ENCODE data around the gene SERTAD1.

Gene SERTAD1

GRCh38 chr19:40396886-40397567 is 28.8 kb downstream of the SERTAD1 start:
- Histone ChIP-seq H3K4me3 (ENCODE audit: low read depth in 1 of 2, low read length in 2 of 2) (no peak overlapping the region), H3K27me3 (ENCODE audit: low read depth, low read length) (no peaks in the 10 kb centered on the region), H3K36me3 (ENCODE audit: control insufficient read depth in 1 of 2, insufficient read depth in 2 of 2, low read length in 2 of 2) (peaks cover 0 to 4% of the 10 kb centered on the region in 2 donors), H3K27ac (ENCODE audit: low read length) (no peak overlapping the region), H3K9me3 (ENCODE audit: control insufficient read depth in 1 of 2, low read length in 2 of 2) (no peaks in the 10 kb centered on the region), H3K4me1 (ENCODE audit: control insufficient read depth in 1 of 2, insufficient read depth in 2 of 2, low read length in 2 of 2) (no peaks in the 10 kb centered on the region)

- H3K9me3 ChIP-seq (ENCODE audit: control insufficient read depth in 1 of 2, low read length in 2 of 2) = no peaks in the 10 kb centered on the region
- no peak overlapping the region for H3K4me3 ChIP-seq (ENCODE audit: low read depth in 1 of 2, low read length in 2 of 2)
- H3K4me1 ChIP-seq (ENCODE audit: control insufficient read depth in 1 of 2, insufficient read depth in 2 of 2, low read length in 2 of 2) = no peaks in the 10 kb centered on the region
- H3K36me3 ChIP-seq (ENCODE audit: control insufficient read depth in 1 of 2, insufficient read depth in 2 of 2, low read length in 2 of 2) = peaks cover 0 to 4% of the 10 kb centered on the region in 2 donors
- no peak overlapping the region for H3K27ac ChIP-seq (ENCODE audit: low read length)
- H3K27me3 ChIP-seq (ENCODE audit: low read depth, low read length) = no peaks in the 10 kb centered on the region
Observed at GRCh38 chr19:40395956-40396355, 29.8 kb downstream of the SERTAD1 start.

DNA sequence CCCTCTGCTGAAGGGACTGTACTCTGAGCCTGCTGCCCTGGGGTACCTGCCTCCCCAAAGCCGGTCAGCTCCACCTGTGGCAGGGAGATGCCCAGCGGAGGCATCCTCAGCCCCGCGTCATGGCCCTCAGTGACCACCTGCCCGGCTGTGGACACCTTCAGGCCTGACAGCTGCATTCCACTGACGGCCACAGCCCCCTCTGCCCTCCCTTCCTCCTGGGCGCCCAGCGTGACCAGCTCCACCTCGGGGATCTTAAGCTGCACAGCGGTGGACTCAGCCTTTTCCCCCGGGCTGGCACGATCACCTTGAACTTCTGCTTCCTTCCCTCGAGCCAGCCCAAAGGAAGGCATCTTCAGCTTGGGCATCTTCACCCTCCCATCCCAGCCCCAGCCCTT is 31.0 kb downstream of the SERTAD1 start:
- no peak overlapping the region for H3K4me3 ChIP-seq (ENCODE audit: low read depth in 1 of 2, low read length in 2 of 2)
- no peak overlapping the region for H3K27ac ChIP-seq (ENCODE audit: low read length)
- H3K4me1 ChIP-seq (ENCODE audit: control insufficient read depth in 1 of 2, insufficient read depth in 2 of 2, low read length in 2 of 2) = no peaks in the 10 kb centered on the region
- peaks cover 0 to 4% of the 10 kb centered on the region in 2 donors for H3K36me3 ChIP-seq (ENCODE audit: control insufficient read depth in 1 of 2, insufficient read depth in 2 of 2, low read length in 2 of 2)
- H3K9me3 ChIP-seq (ENCODE audit: control insufficient read depth in 1 of 2, low read length in 2 of 2) = no peaks in the 10 kb centered on the region
- H3K27me3 ChIP-seq (ENCODE audit: low read depth, low read length) = no peaks in the 10 kb centered on the region

DNA sequence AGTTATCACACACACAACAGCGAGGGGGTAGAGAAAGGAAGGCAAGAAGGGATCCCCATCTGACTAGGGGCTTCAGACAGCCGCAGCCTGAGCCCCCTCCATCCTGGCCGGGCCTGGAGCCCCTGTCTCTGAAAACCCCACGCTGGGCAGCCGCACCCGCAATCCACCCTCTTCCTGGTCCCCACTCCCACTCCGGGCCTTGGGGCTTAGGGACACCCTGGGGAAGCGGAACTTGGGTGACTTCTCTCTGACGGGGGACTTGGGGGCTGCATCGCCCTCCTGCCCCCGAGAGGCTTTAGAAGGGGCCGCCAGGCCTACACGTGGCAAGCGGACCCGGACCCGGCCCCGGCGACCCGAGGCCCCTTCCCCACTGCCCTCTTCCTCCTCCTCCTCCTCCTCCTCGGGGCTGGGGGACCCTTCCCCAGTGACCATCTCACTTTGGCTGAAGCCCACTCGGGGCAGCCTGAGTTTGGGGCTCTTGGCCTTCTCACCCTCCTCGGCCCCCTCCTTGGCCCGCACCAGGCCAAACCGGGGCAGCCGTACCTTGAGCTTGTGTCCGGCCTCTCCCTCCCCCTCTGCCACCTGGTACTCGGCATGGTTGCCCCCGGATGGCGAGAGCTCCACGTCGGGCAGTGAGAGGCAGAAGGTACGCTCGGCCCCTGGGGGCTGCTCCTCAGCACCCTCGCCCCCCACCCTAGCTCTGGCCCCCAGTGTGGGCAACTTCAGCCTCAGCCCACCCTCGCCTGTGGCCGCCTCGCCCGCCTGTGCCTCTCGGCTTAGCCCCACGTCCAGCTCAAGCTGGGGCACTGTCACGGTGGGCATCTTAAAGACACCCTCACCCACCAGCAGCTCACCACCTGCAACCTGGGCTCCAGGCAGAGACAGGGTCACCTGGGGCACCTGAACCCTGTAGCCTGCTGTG is 31.6 kb downstream of the SERTAD1 start:
- Histone ChIP-seq H3K9me3 (ENCODE audit: control insufficient read depth in 1 of 2, low read length in 2 of 2) (no peaks in the 10 kb centered on the region), H3K4me1 (ENCODE audit: control insufficient read depth in 1 of 2, insufficient read depth in 2 of 2, low read length in 2 of 2) (no peaks in the 10 kb centered on the region)

GRCh38 chr19:40392894-40393517 is 32.8 kb downstream of the SERTAD1 start:
- Histone ChIP-seq H3K9me3 (ENCODE audit: control insufficient read depth in 1 of 2, low read length in 2 of 2) (no peaks in the 10 kb centered on the region), H3K4me1 (ENCODE audit: control insufficient read depth in 1 of 2, insufficient read depth in 2 of 2, low read length in 2 of 2) (no peaks in the 10 kb centered on the region), H3K4me3 (ENCODE audit: low read depth in 1 of 2, low read length in 2 of 2) (no peak overlapping the region), H3K27me3 (ENCODE audit: low read depth, low read length) (no peaks in the 10 kb centered on the region), H3K36me3 (ENCODE audit: control insufficient read depth in 1 of 2, insufficient read depth in 2 of 2, low read length in 2 of 2) (peaks cover 0 to 4% of the 10 kb centered on the region in 2 donors), H3K27ac (ENCODE audit: low read length) (no peak overlapping the region)

More for the DNA sequence above, 31.6 kb downstream of the SERTAD1 start:
- no peak overlapping the region for H3K27ac ChIP-seq (ENCODE audit: low read length)
- no peak overlapping the region for H3K4me3 ChIP-seq (ENCODE audit: low read depth in 1 of 2, low read length in 2 of 2)
- no peaks in the 10 kb centered on the region for H3K27me3 ChIP-seq (ENCODE audit: low read depth, low read length)
- peaks cover 0 to 4% of the 10 kb centered on the region in 2 donors for H3K36me3 ChIP-seq (ENCODE audit: control insufficient read depth in 1 of 2, insufficient read depth in 2 of 2, low read length in 2 of 2)

GRCh38 chr19:40392123-40392522 is 33.7 kb downstream of the SERTAD1 start:
- no peaks in the 10 kb centered on the region for H3K27me3 ChIP-seq (ENCODE audit: low read depth, low read length)
- no peak overlapping the region for H3K27ac ChIP-seq (ENCODE audit: low read length)
- H3K9me3 ChIP-seq (ENCODE audit: control insufficient read depth in 1 of 2, low read length in 2 of 2) = no peaks in the 10 kb centered on the region
- H3K4me1 ChIP-seq (ENCODE audit: control insufficient read depth in 1 of 2, insufficient read depth in 2 of 2, low read length in 2 of 2) = no peaks in the 10 kb centered on the region
- H3K36me3 ChIP-seq (ENCODE audit: control insufficient read depth in 1 of 2, insufficient read depth in 2 of 2, low read length in 2 of 2) = peaks cover 0 to 4% of the 10 kb centered on the region in 2 donors
- no peak overlapping the region for H3K4me3 ChIP-seq (ENCODE audit: low read depth in 1 of 2, low read length in 2 of 2)

DNA sequence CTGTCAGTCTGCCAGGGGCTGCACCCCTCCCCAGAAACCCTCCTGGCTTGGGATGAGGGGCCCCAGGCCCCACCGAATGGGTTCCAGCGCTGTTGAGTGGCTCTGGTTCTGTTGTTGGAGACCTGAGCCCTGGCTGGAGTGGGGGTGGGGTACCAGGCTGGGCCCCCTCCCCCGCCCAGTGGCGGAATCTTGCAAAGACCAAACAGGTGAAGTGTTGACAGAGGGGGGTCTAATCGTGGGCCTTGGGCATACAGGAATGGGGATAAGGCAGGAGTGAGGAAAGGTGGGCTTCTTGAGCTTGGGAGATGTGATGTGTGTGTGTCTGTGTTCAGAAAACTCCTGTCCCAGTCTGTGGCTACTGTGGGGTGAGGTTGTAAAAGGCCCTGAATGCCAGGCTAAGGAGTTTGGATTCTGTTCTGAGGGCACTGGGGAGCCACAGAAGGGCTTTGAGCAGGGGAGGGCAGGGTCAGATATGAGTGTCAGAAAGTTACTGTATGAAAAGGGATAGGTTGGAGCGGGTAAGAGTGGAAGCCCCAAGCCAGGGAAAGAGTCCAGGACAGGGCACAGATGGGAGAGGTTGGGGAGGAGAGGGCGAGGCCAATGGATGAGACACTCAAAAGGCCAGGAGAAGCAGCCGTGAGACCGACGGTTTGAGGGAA is 35.6 kb downstream of the SERTAD1 start, which contains the start of gene HIPK4:
TSS of gene HIPK4 (minus strand) at position 98 of the 659 bp plus-strand sequence. CDS start 279 bp downstream, outside the sequence.
- Histone ChIP-seq H3K27ac (ENCODE audit: low read length) (no peak within 1 kb of the TSS), H3K4me3 (ENCODE audit: low read depth in 1 of 2, low read length in 2 of 2) (no peak within 1 kb of the TSS), H3K27me3 (ENCODE audit: low read depth, low read length) (no peaks in the 10 kb centered on the region), H3K4me1 (ENCODE audit: control insufficient read depth in 1 of 2, insufficient read depth in 2 of 2, low read length in 2 of 2) (no peaks in the 10 kb centered on the region), H3K9me3 (ENCODE audit: control insufficient read depth in 1 of 2, low read length in 2 of 2) (no peaks in the 10 kb centered on the region), H3K36me3 (ENCODE audit: control insufficient read depth in 1 of 2, insufficient read depth in 2 of 2, low read length in 2 of 2) (no peaks in the 10 kb centered on the region)

- H3K27ac ChIP-seq (ENCODE audit: low read length) = no peak overlapping the region
- no peaks in the 10 kb centered on the region for H3K9me3 ChIP-seq (ENCODE audit: control insufficient read depth in 1 of 2, low read length in 2 of 2)
- H3K27me3 ChIP-seq (ENCODE audit: low read depth, low read length) = no peaks in the 10 kb centered on the region
- no peaks in the 10 kb centered on the region for H3K4me1 ChIP-seq (ENCODE audit: control insufficient read depth in 1 of 2, insufficient read depth in 2 of 2, low read length in 2 of 2)
- no peak overlapping the region for H3K4me3 ChIP-seq (ENCODE audit: low read depth in 1 of 2, low read length in 2 of 2)
- no peaks in the 10 kb centered on the region for H3K36me3 ChIP-seq (ENCODE audit: control insufficient read depth in 1 of 2, insufficient read depth in 2 of 2, low read length in 2 of 2)
Observed at GRCh38 chr19:40389404-40390083, 36.2 kb downstream of the SERTAD1 start.

DNA sequence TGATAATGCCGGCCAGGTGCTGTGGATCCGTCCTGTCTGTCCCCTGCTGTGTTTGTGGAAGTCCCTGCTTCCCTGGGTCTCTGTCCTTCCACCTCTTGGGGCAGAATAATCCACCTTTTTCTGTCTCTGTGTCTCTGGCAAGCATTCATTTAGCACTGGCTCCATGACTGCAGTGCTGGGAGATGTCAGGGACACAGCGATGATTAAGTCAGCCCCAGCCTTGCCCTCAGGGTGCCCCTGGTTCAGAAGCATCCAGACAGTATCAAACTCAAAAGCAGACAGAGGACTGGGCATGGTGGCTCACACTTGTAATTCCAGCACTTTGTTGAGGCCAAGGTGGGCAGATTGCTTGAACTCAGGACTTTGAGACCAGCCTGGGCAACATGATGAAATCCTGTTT is 37.3 kb downstream of the SERTAD1 start:
- Histone ChIP-seq H3K4me1 (ENCODE audit: control insufficient read depth in 1 of 2, insufficient read depth in 2 of 2, low read length in 2 of 2) (no peaks in the 10 kb centered on the region), H3K27me3 (ENCODE audit: low read depth, low read length) (no peaks in the 10 kb centered on the region), H3K9me3 (ENCODE audit: control insufficient read depth in 1 of 2, low read length in 2 of 2) (no peaks in the 10 kb centered on the region), H3K36me3 (ENCODE audit: control insufficient read depth in 1 of 2, insufficient read depth in 2 of 2, low read length in 2 of 2) (no peaks in the 10 kb centered on the region), H3K4me3 (ENCODE audit: low read depth in 1 of 2, low read length in 2 of 2) (no peak overlapping the region), H3K27ac (ENCODE audit: low read length) (no peak overlapping the region)

- H3K27ac ChIP-seq (ENCODE audit: low read length) = no peak overlapping the region
- H3K9me3 ChIP-seq (ENCODE audit: control insufficient read depth in 1 of 2, low read length in 2 of 2) = no peaks in the 10 kb centered on the region
- H3K36me3 ChIP-seq (ENCODE audit: control insufficient read depth in 1 of 2, insufficient read depth in 2 of 2, low read length in 2 of 2) = no peaks in the 10 kb centered on the region
- H3K4me1 ChIP-seq (ENCODE audit: control insufficient read depth in 1 of 2, insufficient read depth in 2 of 2, low read length in 2 of 2) = no peaks in the 10 kb centered on the region
- H3K4me3 ChIP-seq (ENCODE audit: low read depth in 1 of 2, low read length in 2 of 2) = no peak overlapping the region
- no peaks in the 10 kb centered on the region for H3K27me3 ChIP-seq (ENCODE audit: low read depth, low read length)
Observed at GRCh38 chr19:40387155-40387554, 38.6 kb downstream of the SERTAD1 start.

Data from muscle layer of duodenum (tissue), 2 donors.